ENCODE data around the gene CDKN2A. TPM values are rescaled to one million over a fixed set of nuclear protein-coding genes. Genes with fewer than 3 reads are reported as not detected.
A peak's percentile ranks its signal among the peaks of the same experiment; 100 is the strongest.
"Not testable (repeated sequence)": the region's sequence is repeated elsewhere in the genome, so short reads cannot be mapped to it uniquely, and the experiment has no call there.

CDKN2A gene
- total RNA-seq, 1 donor = 20.7 TPM

- no peak for TF ChIP-seq CTCF (IDR thresholded peaks at IDR 0.05; ENCODE audit: insufficient read depth, low read depth, low read length)
- no peak for DNase-seq (ENCODE audit: low read depth)
- no peak overlapping the region for H3K4me3 ChIP-seq (ENCODE audit: low read depth, low read length)
Observed at GRCh38 chr9:21967169-21967568, 27.0 kb downstream of the CDKN2A start.

- DNase-seq (ENCODE audit: low read depth) = no peak
- H3K4me3 ChIP-seq (ENCODE audit: low read depth, low read length) = no peak overlapping the region
Observed at GRCh38 chr9:21966140-21966851, 27.9 kb downstream of the CDKN2A start.

GRCh38 chr9:21965401-21965951 is 28.7 kb downstream of the CDKN2A start:
- H3K4me3 ChIP-seq (ENCODE audit: low read depth, low read length) = peak overlapping the region; percentile 58
- peak; percentile 74 for DNase-seq (ENCODE audit: low read depth)
- TF ChIP-seq CTCF (IDR thresholded peaks at IDR 0.05; ENCODE audit: insufficient read depth, low read depth, low read length) = peak; percentile 76

More at GRCh38 chr9:21966140-21966851, 27.9 kb downstream of the CDKN2A start:
- TF ChIP-seq CTCF (IDR thresholded peaks at IDR 0.05; ENCODE audit: insufficient read depth, low read depth, low read length) = no peak

GRCh38 chr9:21964925-21965385 is 29.2 kb downstream of the CDKN2A start:
- TF ChIP-seq CTCF (IDR thresholded peaks at IDR 0.05; ENCODE audit: insufficient read depth, low read depth, low read length) = no peak
- H3K4me3 ChIP-seq (ENCODE audit: low read depth, low read length) = peak overlapping the region; percentile 58
- peak; percentile 61 for DNase-seq (ENCODE audit: low read depth)

GRCh38 chr9:21961569-21961968 is 32.6 kb downstream of the CDKN2A start:
- peak; percentile 19 for DNase-seq (ENCODE audit: low read depth)
- H3K4me3 ChIP-seq (ENCODE audit: low read depth, low read length) = no peak overlapping the region
- TF ChIP-seq CTCF (IDR thresholded peaks at IDR 0.05; ENCODE audit: insufficient read depth, low read depth, low read length) = no peak

GRCh38 chr9:21959268-21959667 is 34.9 kb downstream of the CDKN2A start:
- H3K4me3 ChIP-seq (ENCODE audit: low read depth, low read length); DNase-seq (ENCODE audit: low read depth): not testable (repeated sequence)

GRCh38 chr9:21958833-21959232 is 35.4 kb downstream of the CDKN2A start:
- no peak for DNase-seq (ENCODE audit: low read depth)
- no peak overlapping the region for H3K4me3 ChIP-seq (ENCODE audit: low read depth, low read length)
- TF ChIP-seq CTCF (IDR thresholded peaks at IDR 0.05; ENCODE audit: insufficient read depth, low read depth, low read length) = no peak

Measured in fibroblast of villous mesenchyme (primary cell).